CD14-positive monocyte (primary cell): ENCODE results near the gene HSPA4L. TPM values are rescaled to one million over a fixed set of nuclear protein-coding genes. Genes with fewer than 3 reads are reported as not detected.

Experiments used
- DNase-seq, 3 donors: peaks; one replicate each; pipeline ENCODE4 v3.0.0-alpha.2; 2011 to 2022
- H2AFZ ChIP-seq: 2 replicates; pipeline ENCODE4 v1.6.0; 2012; ENCODE audit warnings: mild to moderate bottlenecking, low read depth, low read length, inconsistent platforms; ENCODE audit not compliant: insufficient read depth, poor library complexity, severe bottlenecking
- H3K27ac ChIP-seq, 2 donors: 1 replicate in 1 of 2; 2 replicates in 1 of 2; pipeline ENCODE4 v1.5.1; 2012 to 2013; ENCODE audit warnings: low read length in 2 of 2, control low read depth in 1 of 2, inconsistent platforms in 1 of 2, low read depth in 1 of 2, mild to moderate bottlenecking in 1 of 2
- H3K27me3 ChIP-seq, 2 donors: one replicate each; pipeline versions ENCODE4 v1.6.0 to v1.6.1; 2011 to 2013; ENCODE audit warnings: low read length in 2 of 2; ENCODE audit not compliant: control insufficient read depth in 2 of 2, insufficient read depth in 2 of 2
- H3K36me3 ChIP-seq, 2 donors: replicated peaks in 1 of 2; 1 replicate in 1 of 2; 2 replicates in 1 of 2; pipeline versions ENCODE4 v1.5.1 to v1.6.1; 2012 to 2013; ENCODE audit warnings: low read length in 2 of 2, control low read depth in 1 of 2, inconsistent platforms in 1 of 2, mild to moderate bottlenecking in 1 of 2; ENCODE audit not compliant: insufficient read depth in 2 of 2, control insufficient read depth in 1 of 2
- H3K4me1 ChIP-seq, 2 donors: 1 replicate in 1 of 2; 2 replicates in 1 of 2; pipeline versions ENCODE4 v1.5.1 to v1.6.1; 2012 to 2013; ENCODE audit warnings: low read length in 2 of 2, control low read depth in 1 of 2, inconsistent platforms in 1 of 2, mild to moderate bottlenecking in 1 of 2, moderate library complexity in 1 of 2; ENCODE audit not compliant: insufficient read depth in 2 of 2, control insufficient read depth in 1 of 2
- H3K4me2 ChIP-seq: replicated peaks from 2 replicates; pipeline ENCODE3; 2012; ENCODE audit warnings: low read length, moderate library complexity, mild to moderate bottlenecking; ENCODE audit not compliant: poor library complexity, severe bottlenecking; ENCODE audit errors: extremely low read depth
- H3K4me3 ChIP-seq, 3 experiments: fragments of 200-600 bp in 1 of 3; sonication (generic) in 1 of 3; replicated peaks in 1 of 3; 1 replicate in 2 of 3; 2 replicates in 1 of 3; pipeline ENCODE4 v1.5.1; 2011 to 2013; ENCODE audit warnings: low read length in 3 of 3, mild to moderate bottlenecking in 3 of 3, control low read depth in 2 of 3, low read depth in 2 of 3, inconsistent platforms in 1 of 3, moderate library complexity in 1 of 3
- H3K79me2 ChIP-seq: 2 replicates; pipeline ENCODE4 v1.6.0; 2012; ENCODE audit warnings: mild to moderate bottlenecking, control low read depth, inconsistent platforms, low read length, moderate library complexity; ENCODE audit not compliant: insufficient read depth
- H3K9ac ChIP-seq: 2 replicates; pipeline ENCODE4 v1.6.0; 2017; ENCODE audit warnings: low read length, mild to moderate bottlenecking; ENCODE audit not compliant: insufficient read depth, poor library complexity, severe bottlenecking
- H3K9me3 ChIP-seq, 2 donors: replicated peaks in 1 of 2; 1 replicate in 1 of 2; 2 replicates in 1 of 2; pipeline versions ENCODE4 v1.5.1 to v1.6.1; 2012 to 2013; ENCODE audit warnings: low read length in 2 of 2, control low read depth in 1 of 2; ENCODE audit not compliant: control insufficient read depth in 1 of 2, insufficient read depth in 1 of 2
- H4K20me1 ChIP-seq: 2 replicates; pipeline ENCODE4 v1.6.0; 2012; ENCODE audit warnings: mild to moderate bottlenecking, low read length, control low read depth, moderate library complexity; ENCODE audit not compliant: insufficient read depth
- H3K27ac Mint-ChIP-seq, 7 donors: one replicate each; pipeline ENCODE4 v1.8.0; 2020; ENCODE audit warnings: mild to moderate bottlenecking in 7 of 7, mixed read lengths in 7 of 7, moderate library complexity in 6 of 7, inconsistent platforms in 2 of 7
- H3K27me3 Mint-ChIP-seq, 3 donors: one replicate each; pipeline ENCODE4 v1.8.0; 2021 to 2022; ENCODE audit warnings: low read depth in 3 of 3, mild to moderate bottlenecking in 3 of 3, mixed read lengths in 3 of 3, moderate library complexity in 3 of 3, inconsistent platforms in 1 of 3
- H3K36me3 Mint-ChIP-seq, 2 donors: one replicate each; pipeline ENCODE4 v1.8.0; 2020; ENCODE audit warnings: mixed read lengths in 2 of 2, inconsistent platforms in 1 of 2, mild to moderate bottlenecking in 1 of 2
- H3K4me1 Mint-ChIP-seq: one replicate; pipeline ENCODE4 v1.8.0; 2020; ENCODE audit warnings: mild to moderate bottlenecking, mixed read lengths
- H3K4me3 Mint-ChIP-seq, 2 donors: one replicate each; pipeline ENCODE4 v1.8.0; 2020; ENCODE audit warnings: mild to moderate bottlenecking in 2 of 2, mixed read lengths in 2 of 2, moderate library complexity in 1 of 2
- H3K9me3 Mint-ChIP-seq, 7 donors: one replicate each; pipeline ENCODE4 v1.8.0; 2020 to 2022; ENCODE audit warnings: mixed read lengths in 7 of 7, mild to moderate bottlenecking in 6 of 7, moderate library complexity in 6 of 7, inconsistent platforms in 2 of 7
- CTCF ChIP-seq: fragments of 200-600 bp; IDR thresholded peaks from one replicate; pipeline ENCODE4 v1.8.0; 2022; ENCODE audit warnings: antibody characterized with exemption, mild to moderate bottlenecking
- WGBS: methylation state at CpG from one replicate; pipeline ENCODE4 v1.1.5; 2013; ENCODE audit warnings: missing lambda C conversion rate; ENCODE audit not compliant: insufficient coverage; 5-methylcytosine and 5-hydroxymethylcytosine counted together
- intact Hi-C, 2 donors: fragments of 100-400 bp; cut with micrococcal nuclease; formaldehyde crosslinking; loops; one replicate each; pipeline versions ENCODE4 v1.15.0 to v1.15.1; 2023
- polyA plus RNA-seq, 3 donors: library from polyadenylated mRNA; depleted of rRNA in 1 of 3; unstranded in 2 of 3; stranded (reverse) in 1 of 3; fragments of 300-500 nt in 2 of 3; fragments of >200 nt in 1 of 3; fragmentation: Illumina TruSeq in 2 of 3; gene quantifications; 1 replicate in 2 of 3; 2 replicates in 1 of 3; pipeline ENCODE4 v1.2.3, GENCODE V29; 2012 to 2021

Gene HSPA4L
- polyA plus RNA-seq, 3 donors, result 0.04 TPM; not detected in 2

GRCh38 chr4:127888559-127888958, 106.4 kb downstream of the HSPA4L start:
- no peak for TF ChIP-seq CTCF

DNA sequence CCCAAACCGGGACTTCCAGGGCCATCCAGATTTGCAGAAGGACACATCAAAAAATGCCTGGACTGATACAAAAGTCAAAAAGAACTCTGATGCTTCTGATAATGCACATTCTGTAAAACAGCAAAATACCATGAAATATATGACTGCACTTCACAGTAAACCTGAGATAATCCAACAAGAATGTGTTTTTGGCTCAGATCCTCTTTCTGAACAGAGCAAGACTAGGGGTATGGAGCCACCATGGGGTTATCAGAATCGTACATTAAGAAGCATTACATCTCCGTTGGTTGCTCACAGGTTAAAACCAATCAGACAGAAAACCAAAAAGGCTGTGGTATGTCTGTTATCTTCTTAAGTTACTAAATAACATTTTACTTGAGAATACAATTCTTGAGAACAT, 107.8 kb downstream of the HSPA4L start:
- no peaks in the 10 kb centered on the region for H3K9me3 ChIP-seq
- no peak overlapping the region for H3K4me3 ChIP-seq
- no peaks in the 10 kb centered on the region for H3K4me1 ChIP-seq
- H3K27me3 ChIP-seq, result no peaks in the 10 kb centered on the region
- no peak for DNase-seq
- no peak for TF ChIP-seq CTCF
- H3K4me2 ChIP-seq, result no peak overlapping the region
- no peak overlapping the region for H3K27ac ChIP-seq
- H3K9me3 Mint-ChIP-seq, result no peaks in the 10 kb centered on the region
- no peak overlapping the region for H3K27ac Mint-ChIP-seq
- no peaks in the 10 kb centered on the region for H4K20me1 ChIP-seq
- H3K79me2 ChIP-seq, result peaks cover 13% of the 10 kb centered on the region
- peaks cover 38 to 67% of the 10 kb centered on the region in 2 donors for H3K36me3 ChIP-seq
- H2AFZ ChIP-seq, result no peak overlapping the region
- intact Hi-C loops, result loop anchor here in 1 of 2 donors (10.0 kb wide), 1 partner anchor 165 kb away; no protein-coding TSS in a partner anchor
- H3K4me3 Mint-ChIP-seq, result no peak overlapping the region
- 89% methylated on average over 1 of the region's 3 CpGs for WGBS
- no peaks in the 10 kb centered on the region for H3K4me1 Mint-ChIP-seq
- H3K36me3 Mint-ChIP-seq, result peaks cover 40 to 62% of the 10 kb centered on the region in 2 donors
- no peaks in the 10 kb centered on the region for H3K27me3 Mint-ChIP-seq
- no peak overlapping the region for H3K9ac ChIP-seq

More at GRCh38 chr4:127888559-127888958, 106.4 kb downstream of the HSPA4L start:
- Mint-ChIP-seq H3K27ac (no peak overlapping the region), H3K4me3 (no peak overlapping the region), H3K27me3 (no peaks in the 10 kb centered on the region), H3K36me3 (peaks cover 33 to 53% of the 10 kb centered on the region in 2 donors), H3K9me3 (no peaks in the 10 kb centered on the region), H3K4me1 (no peaks in the 10 kb centered on the region)
- no peaks in the 10 kb centered on the region for H3K4me1 ChIP-seq
- H3K4me3 ChIP-seq, result no peak overlapping the region
- no peak for DNase-seq
- H3K27me3 ChIP-seq, result no peaks in the 10 kb centered on the region
- H4K20me1 ChIP-seq, result no peaks in the 10 kb centered on the region
- H2AFZ ChIP-seq, result no peak overlapping the region
- no peak overlapping the region for H3K4me2 ChIP-seq
- no peaks in the 10 kb centered on the region for H3K9me3 ChIP-seq
- no peak overlapping the region for H3K9ac ChIP-seq
- peaks cover 17% of the 10 kb centered on the region for H3K79me2 ChIP-seq
- intact Hi-C loops, result loop anchor here in 1 of 2 donors (10.0 kb wide), 1 partner anchor 166 kb away; no protein-coding TSS in a partner anchor
- peak overlapping the region in 1 of 2 donors; percentile 23 for H3K27ac ChIP-seq
- peaks cover 33 to 62% of the 10 kb centered on the region in 2 donors for H3K36me3 ChIP-seq
- no CpG with 5 or more reads among the region's 1 CpG for WGBS

Other genes starting within 250 kb of the HSPA4L start
- under 1 TPM in 2 of 3 donors, not detected in 1; 0.17 to 0.26 TPM for gene INTU, start 149.4 kb upstream of the HSPA4L start, polyA plus RNA-seq
- gene SLC25A31, start 51.9 kb upstream of the HSPA4L start, polyA plus RNA-seq, result not detected
- gene PLK4, start 98.6 kb downstream of the HSPA4L start, polyA plus RNA-seq, result under 1 TPM; 0.34 to 0.65 (median 0.38) TPM
- 10 to 100 TPM in 2 of 3 donors, 1 to 10 TPM in 1; 7.0 to 15.8 (median 14.2) TPM for gene MFSD8, start 182.9 kb downstream of the HSPA4L start, polyA plus RNA-seq
- gene ABHD18, start 183.1 kb downstream of the HSPA4L start, polyA plus RNA-seq, result 1 to 10 TPM; 6.1 to 9.5 (median 6.4) TPM